ENCODE results near the gene LHX8.

GRCh38 chr1:75136921-75137641 is 2.9 kb downstream of the LHX8 start:
- TF ChIP-seq CTCF (IDR thresholded peaks at IDR 0.05): no peak
- TF ChIP-seq POLR2A (IDR thresholded peaks at IDR 0.05): peak in 1 of 4 donors; percentile 18
